NCI-H226 (cell line): Measurements from ENCODE around the gene CALHM4.
A peak's percentile ranks its signal among the peaks of the same experiment; 100 is the strongest.
"Not testable (repeated sequence)": the region's sequence is repeated elsewhere in the genome, so short reads cannot be mapped to it uniquely, and the experiment has no call there.

Experiments used
- DNase-seq: peaks from one replicate; pipeline ENCODE4 v3.0.0-alpha.2; 2015

Gene CALHM4

DNA sequence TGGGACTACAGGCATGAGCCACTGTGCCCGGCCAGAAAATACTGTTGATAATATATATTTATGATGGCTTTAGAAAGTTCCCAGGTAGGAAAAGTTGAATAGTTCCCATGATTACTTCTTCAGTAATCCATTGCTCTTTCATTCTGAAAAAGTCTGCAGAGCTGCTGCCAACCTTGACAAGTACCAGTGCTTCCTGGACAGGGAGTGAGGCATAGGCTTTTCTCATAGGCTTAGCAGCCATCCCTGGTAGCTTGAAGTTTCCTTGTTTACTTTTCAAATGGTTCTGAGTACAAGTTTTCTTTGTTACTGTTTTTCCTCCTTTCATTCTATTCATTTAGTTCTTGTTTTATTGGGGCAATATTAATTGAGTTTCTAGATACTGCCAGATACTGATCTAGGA is 25.6 kb downstream of the CALHM4 start:
- DNase-seq = no peak

DNA sequence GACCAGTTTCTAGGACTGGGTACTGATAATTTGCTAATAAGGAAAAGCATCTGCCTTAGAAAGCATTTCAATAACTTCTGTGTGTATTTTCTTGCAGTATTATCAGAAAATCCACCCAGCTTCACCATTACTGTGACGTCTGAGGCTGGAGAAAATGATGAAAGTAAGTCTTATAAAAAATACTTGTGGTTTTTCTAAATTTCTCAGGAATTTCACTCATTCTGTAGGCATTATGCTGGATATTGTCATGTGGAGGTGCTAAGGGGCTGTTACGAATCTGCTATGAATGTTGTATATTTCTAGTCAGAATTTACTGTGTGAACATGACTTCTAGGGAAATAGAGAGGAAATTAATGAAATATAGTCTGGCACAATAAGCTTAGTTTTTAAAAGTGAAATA is 26.6 kb downstream of the CALHM4 start:
- DNase-seq = no peak

DNA sequence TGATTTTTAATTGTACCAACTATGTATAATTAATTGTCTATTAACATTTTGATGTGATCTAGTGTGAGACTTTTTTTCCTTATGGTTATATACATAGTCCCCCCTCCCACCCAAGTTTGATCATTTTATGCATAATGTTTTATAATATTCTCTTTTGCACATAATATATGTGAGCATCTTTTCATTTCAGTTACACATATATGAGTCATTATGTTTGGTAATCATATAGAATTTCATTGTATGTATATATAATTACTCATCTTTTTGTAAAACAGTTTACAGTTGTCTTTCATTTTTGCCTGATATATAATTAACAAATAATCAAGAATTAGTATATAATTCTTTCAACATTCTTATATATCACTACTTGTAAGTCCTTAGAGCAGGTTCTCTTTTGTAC is 32.7 kb downstream of the CALHM4 start:
- no peak for DNase-seq

DNA sequence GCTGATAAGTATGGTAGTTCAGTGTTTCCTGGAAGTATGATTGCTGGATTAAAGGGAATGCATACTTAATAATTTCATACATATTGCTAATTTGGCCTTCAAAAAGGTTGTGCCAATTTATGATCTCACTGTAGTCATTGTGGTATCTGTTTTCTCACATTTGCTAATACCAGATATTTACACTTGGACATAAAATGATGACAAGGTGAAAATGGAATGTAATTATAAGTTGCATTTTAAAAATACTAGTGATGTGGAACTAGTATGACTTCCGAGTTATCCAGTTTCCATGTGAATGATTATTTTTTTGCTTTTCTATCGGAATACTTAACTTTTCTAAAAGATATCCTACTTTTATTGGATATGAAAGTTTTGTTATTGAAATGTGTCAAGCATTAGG is 33.2 kb downstream of the CALHM4 start:
- DNase-seq = no peak

DNA sequence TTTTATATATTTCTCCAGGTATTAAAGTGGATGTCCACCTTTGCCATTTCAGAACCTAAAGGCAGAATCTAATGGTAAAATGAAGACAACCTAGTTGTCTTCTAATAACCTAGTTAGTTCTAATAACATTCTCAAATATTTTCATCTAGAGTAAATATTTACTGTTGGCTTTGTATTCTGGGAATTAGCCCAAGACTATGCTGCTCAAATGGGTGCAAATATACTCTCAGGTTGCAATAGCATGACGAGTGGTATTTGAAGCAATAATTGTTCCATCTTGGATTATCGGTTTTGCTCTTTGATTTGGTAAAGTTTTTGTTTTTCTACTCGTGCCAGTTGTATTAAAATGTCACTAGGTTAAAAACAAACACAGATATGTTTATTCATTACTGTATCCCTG is 41.7 kb downstream of the CALHM4 start:
- no peak for DNase-seq

DNA sequence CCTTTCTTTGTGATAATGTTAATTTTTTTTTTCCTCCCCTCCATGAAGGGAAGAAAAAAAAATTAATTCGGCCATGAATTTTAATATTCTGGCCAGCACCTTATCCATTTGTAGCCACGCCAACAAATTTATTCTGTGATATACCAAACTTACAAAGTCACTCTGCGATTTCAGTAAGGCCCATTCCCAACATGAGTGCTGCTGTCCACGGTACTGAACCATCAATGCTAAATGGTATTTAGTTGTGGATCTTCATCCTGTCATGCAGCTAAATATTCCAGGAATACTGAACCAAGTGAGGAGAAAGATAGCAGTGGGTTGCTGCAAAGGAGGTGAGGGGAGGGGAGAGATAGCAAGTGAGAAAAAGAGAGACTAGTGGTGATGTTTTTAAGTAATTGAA is 43.3 kb downstream of the CALHM4 start:
- peak; percentile 11 for DNase-seq

DNA sequence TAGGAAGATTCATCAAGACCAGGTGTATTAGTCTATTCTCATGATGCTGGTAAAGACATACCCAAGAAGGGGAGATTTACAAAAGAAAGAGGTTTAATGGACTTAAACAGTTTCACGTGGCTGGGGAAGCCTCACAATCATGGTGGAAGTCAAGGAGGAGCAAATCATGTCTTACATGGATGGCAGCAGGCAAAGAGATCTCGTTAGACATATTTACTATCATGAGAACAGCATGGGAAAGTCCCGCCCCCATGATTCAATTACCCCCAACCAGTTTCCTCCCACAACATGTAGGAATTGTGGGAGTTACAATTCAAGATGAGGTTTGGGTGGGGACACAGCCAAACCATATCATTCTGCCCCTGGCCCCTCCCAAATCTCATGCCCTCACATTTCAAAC is 50.4 kb downstream of the CALHM4 start:
- not testable (repeated sequence) for DNase-seq

DNA sequence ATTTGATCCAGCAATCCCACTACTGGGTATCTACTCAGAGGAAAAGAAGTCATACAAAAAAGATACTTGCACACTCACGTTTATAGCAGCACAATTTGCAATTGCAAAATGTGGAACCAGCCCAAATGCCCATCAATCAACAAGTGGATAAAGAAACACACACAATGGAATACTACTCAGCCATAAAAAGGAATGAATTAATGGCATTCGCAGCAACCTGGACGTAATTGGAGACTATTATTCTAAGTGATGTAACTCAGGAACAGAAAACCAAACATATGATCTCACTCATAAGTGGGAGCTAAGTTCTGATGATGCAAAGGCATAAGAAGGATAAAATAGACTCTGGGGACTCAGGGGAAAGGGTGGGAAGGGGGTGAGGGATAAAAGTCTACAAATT is 51.3 kb downstream of the CALHM4 start:
- DNase-seq = not testable (repeated sequence)

DNA sequence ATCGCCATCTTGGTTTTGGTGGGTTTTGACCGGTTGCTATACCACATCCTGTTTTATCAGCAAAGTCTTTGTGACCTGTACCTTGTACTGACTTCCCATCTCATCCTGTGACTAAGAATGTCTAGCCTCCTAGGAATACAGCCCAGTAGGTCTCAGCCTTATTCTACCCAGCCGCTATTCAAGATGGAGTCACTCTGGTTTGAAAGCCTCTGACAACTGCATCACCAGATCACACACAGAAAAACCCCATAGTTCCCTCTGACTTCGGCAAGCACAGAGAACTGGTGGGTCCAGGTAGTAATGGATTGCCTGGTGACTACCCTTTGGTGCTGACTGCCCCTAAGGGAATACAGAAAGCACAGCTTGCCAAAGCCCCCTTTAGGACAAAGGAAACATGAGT is 52.4 kb downstream of the CALHM4 start:
- no peak for DNase-seq
